Stimulated activated CD8-positive, alpha-beta memory T cell treated with anti-CD3 and anti-CD28 coated beads, Interleukin-7, amount 100 ng/mL, for 24 hours (primary cell): ENCODE results near the gene IL10RB.
A peak's percentile ranks its signal among the peaks of the same experiment; 100 is the strongest.
"Not testable (repeated sequence)": the region's sequence is repeated elsewhere in the genome, so short reads cannot be mapped to it uniquely, and the experiment has no call there.

Experiments used
- DNase-seq: peaks from one replicate; pipeline ENCODE4 v3.0.0-alpha.2; 2020; ENCODE audit warnings: low read depth

IL10RB gene

DNA sequence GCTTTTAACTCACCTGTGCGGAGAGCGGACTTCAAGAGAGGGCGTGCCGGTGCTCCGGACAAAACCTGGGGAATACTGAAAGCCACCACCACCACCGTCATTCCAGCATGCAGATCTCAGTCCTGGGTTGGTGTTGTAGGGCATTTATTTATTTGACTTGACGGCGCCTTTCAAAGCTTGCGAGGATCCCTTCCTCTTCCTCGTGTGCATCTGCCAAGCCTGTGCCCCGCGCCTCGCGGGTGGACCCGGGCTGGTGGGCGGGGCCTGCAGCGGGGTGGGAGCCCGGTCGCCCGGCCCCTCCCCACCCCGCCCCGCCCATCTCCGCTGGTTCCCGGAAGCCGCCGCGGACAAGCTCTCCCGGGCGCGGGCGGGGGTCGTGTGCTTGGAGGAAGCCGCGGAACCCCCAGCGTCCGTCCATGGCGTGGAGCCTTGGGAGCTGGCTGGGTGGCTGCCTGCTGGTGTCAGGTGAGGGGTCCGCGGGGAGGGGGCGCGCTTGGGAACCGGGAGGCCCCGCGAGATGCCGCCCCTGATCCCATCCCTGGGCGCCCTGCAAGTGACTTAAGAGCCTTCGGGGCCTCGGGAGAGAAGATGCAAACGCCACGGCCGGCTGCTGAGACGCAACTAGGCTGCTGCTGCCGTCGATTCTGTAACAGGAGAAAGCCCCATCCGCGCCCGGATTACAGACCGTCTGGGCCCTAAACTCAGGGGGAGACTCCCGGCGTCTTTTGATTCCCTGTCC is at the start of gene IL10RB:
Gene IL10RB (plus strand): TSS at position 318 of the 739 bp plus-strand sequence. CDS start 99 bp downstream, at position 417.
- DNase-seq: peak; percentile 56

DNA sequence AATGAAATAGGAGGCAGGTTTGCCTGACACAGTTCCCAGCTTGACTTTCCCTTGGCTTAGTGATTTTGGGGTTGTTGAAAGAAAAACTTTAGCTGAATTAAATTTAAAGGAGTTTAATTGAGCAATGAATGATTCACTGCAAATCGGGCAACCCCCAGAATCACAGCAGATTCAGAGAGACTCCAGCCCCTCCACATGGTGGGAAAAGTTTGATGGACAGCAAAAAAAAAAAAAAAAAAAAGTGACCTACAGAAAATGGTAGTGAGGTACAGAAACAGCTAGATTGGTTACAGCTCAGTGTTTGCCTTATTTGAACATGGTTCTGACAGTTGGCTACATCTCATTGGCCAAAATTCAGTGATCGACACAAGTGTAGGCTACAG is 49.0 kb upstream of the IL10RB start:
- DNase-seq: no peak

- no peak for DNase-seq
Observed at GRCh38 chr21:33219300-33219699, 46.9 kb upstream of the IL10RB start.

- no peak for DNase-seq
Observed at GRCh38 chr21:33219954-33220353, 46.2 kb upstream of the IL10RB start.

GRCh38 chr21:33225376-33225775 is 40.8 kb upstream of the IL10RB start:
- DNase-seq: not testable (repeated sequence)

DNA sequence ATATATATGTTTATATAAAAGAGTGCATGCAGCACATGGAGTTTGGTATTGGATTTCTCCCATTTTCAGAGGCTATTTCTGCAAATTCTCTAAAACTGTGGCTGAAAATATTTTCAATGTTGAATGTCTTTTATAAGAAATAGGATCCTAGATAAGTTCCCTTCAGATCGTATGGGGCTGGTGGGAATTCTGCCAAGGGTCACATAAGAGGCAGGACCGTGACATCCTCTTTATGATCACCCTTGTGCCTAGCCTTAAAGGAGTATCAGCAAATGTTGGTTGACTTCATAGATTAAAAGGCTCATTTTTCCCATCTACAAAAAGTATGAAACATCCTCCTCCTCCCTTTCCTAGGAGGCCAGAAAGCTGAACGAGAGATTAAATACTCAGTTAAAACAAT is 37.7 kb upstream of the IL10RB start:
- DNase-seq: no peak

- DNase-seq: no peak
Observed at GRCh38 chr21:33229099-33229783, 36.9 kb upstream of the IL10RB start.

GRCh38 chr21:33229784-33230544 is 36.2 kb upstream of the IL10RB start, which contains the start of gene IFNAR2:
TSS of gene IFNAR2 (plus strand) at chr21:33229938. CDS start at chr21:33241923, 11,985 bp downstream.
- peak; percentile 56 for DNase-seq

DNA sequence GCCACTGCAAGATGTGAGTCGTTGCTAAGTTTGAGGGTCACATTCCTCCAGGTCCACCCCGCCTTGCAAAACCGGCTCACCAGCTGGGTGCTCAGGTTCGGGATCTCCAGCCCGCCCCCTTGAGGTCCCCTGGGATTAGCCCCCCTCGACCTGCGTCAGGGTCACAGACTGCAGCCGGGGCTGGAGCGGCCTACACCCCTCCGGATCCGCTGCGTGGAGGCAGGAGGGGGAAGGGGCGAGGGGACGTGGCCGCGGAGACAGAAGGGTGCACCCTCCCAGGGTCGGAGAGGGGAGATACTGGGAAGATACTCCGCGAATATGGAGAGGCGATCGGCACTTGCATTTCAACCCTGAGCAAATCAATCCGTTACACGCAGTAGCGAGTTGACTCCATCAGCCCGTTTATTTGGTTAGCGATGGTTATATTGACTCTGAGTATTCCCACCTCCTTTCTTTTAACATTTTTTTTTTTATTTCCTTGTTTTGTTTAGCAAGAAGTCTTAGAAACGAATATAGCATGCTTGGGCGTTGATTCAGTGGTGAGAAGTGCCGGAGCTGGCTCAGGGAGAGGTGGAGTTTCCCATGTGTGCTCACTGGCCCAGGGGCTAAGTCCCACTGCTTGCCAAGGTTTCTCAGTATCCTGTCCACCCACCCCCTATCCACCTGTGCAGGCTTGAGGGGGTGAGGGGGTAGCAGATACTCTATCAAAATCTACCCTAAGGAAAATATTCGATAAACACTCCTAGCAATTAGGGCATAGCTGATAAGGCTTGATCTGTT is 35.4 kb upstream of the IL10RB start:
- DNase-seq: no peak

DNA sequence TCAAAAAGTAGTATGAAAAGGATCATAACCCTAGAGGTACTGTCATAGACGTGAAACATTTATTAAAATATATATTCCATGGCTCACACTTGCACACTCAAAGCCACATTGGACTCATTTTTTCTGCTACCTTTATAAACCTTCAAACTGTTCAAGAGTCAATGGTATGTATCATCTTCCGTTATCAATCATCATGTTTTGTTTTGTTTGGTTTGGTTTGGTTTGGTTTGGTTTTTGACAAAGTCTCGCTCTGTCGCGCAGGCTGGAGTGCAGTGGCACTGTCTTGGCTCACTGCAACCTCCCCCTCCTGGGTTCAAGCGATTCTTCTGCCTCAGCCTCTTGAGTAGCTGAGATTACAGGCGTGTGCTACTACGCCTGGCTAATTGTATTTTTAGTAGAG is 34.6 kb upstream of the IL10RB start:
- DNase-seq: no peak

GRCh38 chr21:33232291-33233034 is 33.7 kb upstream of the IL10RB start:
- no peak for DNase-seq

- DNase-seq: no peak
Observed at GRCh38 chr21:33234635-33235520, 31.3 kb upstream of the IL10RB start.

GRCh38 chr21:33236013-33236686 is 30.0 kb upstream of the IL10RB start:
- DNase-seq: no peak

DNA sequence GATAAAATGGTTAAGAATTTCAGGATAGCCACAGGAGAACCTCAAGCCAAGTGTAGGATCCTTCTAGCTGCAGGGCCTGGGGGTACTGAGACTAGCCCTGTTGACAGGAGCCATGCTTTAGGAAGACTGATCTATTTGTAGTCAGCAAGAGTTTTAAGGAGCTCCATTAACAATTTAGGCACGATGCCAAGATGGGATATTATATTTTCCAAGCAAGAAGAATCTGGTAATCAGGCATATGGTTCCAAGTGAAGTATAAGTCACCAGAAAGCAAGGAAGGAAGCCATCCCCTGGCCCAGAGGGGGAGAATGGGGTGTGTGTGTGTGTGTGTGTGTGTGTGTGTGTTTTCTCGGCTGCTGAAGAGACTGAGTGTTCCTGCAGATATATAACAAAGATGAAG is 29.4 kb upstream of the IL10RB start:
- DNase-seq: no peak

GRCh38 chr21:33237486-33237885 is 28.7 kb upstream of the IL10RB start:
- DNase-seq: no peak

DNA sequence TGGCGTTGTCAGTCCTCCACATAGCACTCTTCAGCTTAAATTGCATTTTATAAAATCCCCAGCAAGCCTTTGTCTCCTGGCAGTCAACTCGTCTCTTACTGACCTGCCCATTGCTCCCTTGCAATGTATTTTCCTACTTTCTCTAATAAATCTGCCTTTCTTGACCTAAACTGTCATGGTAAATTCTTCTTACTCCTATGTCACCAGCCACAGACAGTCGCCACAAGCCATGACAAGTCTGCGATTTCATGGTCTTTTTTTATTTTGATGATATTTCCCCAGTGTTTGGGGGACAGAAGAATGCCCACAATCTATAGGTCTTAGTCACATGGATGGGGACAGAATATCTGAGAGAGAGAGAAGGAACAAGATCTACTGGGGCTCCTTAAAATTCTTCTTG is 28.0 kb upstream of the IL10RB start:
- no peak for DNase-seq

GRCh38 chr21:33238565-33239255 is 27.5 kb upstream of the IL10RB start:
- DNase-seq: no peak

GRCh38 chr21:33239559-33240127 is 26.5 kb upstream of the IL10RB start:
- DNase-seq: not testable (repeated sequence)

DNA sequence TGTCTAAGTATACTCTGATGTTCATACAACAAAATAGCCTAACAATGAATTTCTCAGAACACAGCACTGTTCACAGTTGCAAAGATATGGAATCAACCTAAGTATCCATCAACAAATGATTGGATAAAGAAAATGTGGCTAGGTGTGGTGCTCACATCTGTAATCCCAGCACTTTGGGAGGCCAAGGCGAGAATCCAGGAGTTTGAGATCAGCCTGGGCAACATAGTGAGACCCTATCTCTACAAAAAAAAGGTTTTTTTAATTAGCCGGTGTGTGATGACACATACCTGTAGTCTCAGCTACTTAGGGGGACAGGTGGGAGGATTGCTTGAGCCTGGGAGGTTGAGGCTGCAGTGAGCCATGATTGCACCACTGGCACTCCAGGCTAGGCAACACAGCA is 25.8 kb upstream of the IL10RB start:
- no peak for DNase-seq
